Natural killer cell treated with Interleukin-12 subunit alpha and Interleukin-12 subunit beta and Interleukin-15 and Interleukin-18, amount 100 ng/mL, for 72 hours (primary cell): Measurements from ENCODE around the gene ZNF536. TPM values are rescaled to one million over a fixed set of nuclear protein-coding genes. Genes with fewer than 3 reads are reported as not detected.

Source experiments
- ATAC-seq, 2 donors: fragments of 150-1000 bp; cut with Tn5 transposase in 1 of 2; sonication (Bioruptor Pico), chemical (Tn5 transposase) in 1 of 2; 2 replicates each; pipeline ENCODE4 v1.10.0; 2021
- DNase-seq: peaks from one replicate; pipeline ENCODE4 v3.0.0; 2022; ENCODE audit warnings: low spot score
- H3K27ac Mint-ChIP-seq, 2 donors: 1 replicate in 1 of 2; 2 replicates in 1 of 2; pipeline ENCODE4 v1.8.0; 2022; ENCODE audit warnings: mixed read lengths in 2 of 2, mild to moderate bottlenecking in 1 of 2, moderate library complexity in 1 of 2
- H3K27me3 Mint-ChIP-seq, 2 donors: 1 replicate in 1 of 2; 2 replicates in 1 of 2; pipeline ENCODE4 v1.8.0; 2022; ENCODE audit warnings: mixed read lengths in 2 of 2
- H3K36me3 Mint-ChIP-seq: one replicate; pipeline ENCODE4 v1.8.0; 2022; ENCODE audit warnings: mixed read lengths
- H3K4me1 Mint-ChIP-seq, 2 donors: 1 replicate in 1 of 2; 2 replicates in 1 of 2; pipeline ENCODE4 v1.8.0; 2022; ENCODE audit warnings: low read depth in 2 of 2, mixed read lengths in 2 of 2, mild to moderate bottlenecking in 1 of 2
- H3K4me3 Mint-ChIP-seq: one replicate; pipeline ENCODE4 v1.8.0; 2022; ENCODE audit warnings: mixed read lengths
- H3K9me3 Mint-ChIP-seq: 2 replicates; pipeline ENCODE4 v1.8.0; 2022; ENCODE audit warnings: mixed read lengths
- total RNA-seq, 2 donors: library from RNA; stranded (reverse); gene quantifications; one replicate each; pipeline ENCODE4 v1.2.3, GENCODE V29; 2022

The ZNF536 gene
- total RNA-seq, 2 donors from 2014 or later, result not detected

GRCh38 chr19:30551271-30551670 lies 179.1 kb downstream of the ZNF536 start:
- ATAC-seq (no peak), DNase-seq (no peak)
- peaks cover 0 to 8% of the 10 kb centered on the region in 2 donors for H3K27me3 Mint-ChIP-seq
- no peak overlapping the region for H3K27ac Mint-ChIP-seq
- peaks cover 0 to 3% of the 10 kb centered on the region in 2 donors for H3K4me1 Mint-ChIP-seq
- H3K4me3 Mint-ChIP-seq, result no peak overlapping the region
- H3K9me3 Mint-ChIP-seq, result no peaks in the 10 kb centered on the region
- no peaks in the 10 kb centered on the region for H3K36me3 Mint-ChIP-seq

GRCh38 chr19:30552593-30552992 lies 180.4 kb downstream of the ZNF536 start:
- Mint-ChIP-seq H3K27me3 (peaks cover 7 to 9% of the 10 kb centered on the region in 2 donors), H3K4me1 (peaks cover 0 to 3% of the 10 kb centered on the region in 2 donors), H3K9me3 (no peaks in the 10 kb centered on the region)

GRCh38 chr19:30555075-30555790 lies 183.0 kb downstream of the ZNF536 start:
- no peaks in the 10 kb centered on the region for H3K36me3 Mint-ChIP-seq
- peaks cover 0 to 3% of the 10 kb centered on the region in 2 donors for H3K4me1 Mint-ChIP-seq
- H3K27me3 Mint-ChIP-seq, result peaks cover 13% of the 10 kb centered on the region in 2 donors
- DNase-seq (no peak), ATAC-seq (no peak)
- no peaks in the 10 kb centered on the region for H3K9me3 Mint-ChIP-seq
- no peak overlapping the region for H3K27ac Mint-ChIP-seq
- no peak overlapping the region for H3K4me3 Mint-ChIP-seq

More at GRCh38 chr19:30552593-30552992, 180.4 kb downstream of the ZNF536 start:
- Mint-ChIP-seq H3K27ac (no peak overlapping the region), H3K36me3 (no peaks in the 10 kb centered on the region), H3K4me3 (no peak overlapping the region)
- no peak for DNase-seq
- no peak for ATAC-seq

GRCh38 chr19:30555791-30556110 lies 183.6 kb downstream of the ZNF536 start:
- ATAC-seq, result no peak
- H3K4me1 Mint-ChIP-seq, result no peaks in the 10 kb centered on the region
- H3K36me3 Mint-ChIP-seq, result no peaks in the 10 kb centered on the region
- H3K27ac Mint-ChIP-seq, result no peak overlapping the region
- DNase-seq, result no peak
- H3K27me3 Mint-ChIP-seq, result peaks cover 15 to 18% of the 10 kb centered on the region in 2 donors
- no peaks in the 10 kb centered on the region for H3K9me3 Mint-ChIP-seq
- H3K4me3 Mint-ChIP-seq, result no peak overlapping the region

- Mint-ChIP-seq H3K36me3 (no peaks in the 10 kb centered on the region), H3K4me3 (no peak overlapping the region), H3K27ac (no peak overlapping the region), H3K4me1 (no peaks in the 10 kb centered on the region), H3K27me3 (peaks cover 15 to 24% of the 10 kb centered on the region in 2 donors), H3K9me3 (no peaks in the 10 kb centered on the region)
- ATAC-seq, result no peak
- no peak for DNase-seq
These were observed 184.1 kb downstream of the ZNF536 start for GRCh38 chr19:30556230-30556711.

- Mint-ChIP-seq H3K4me1 (no peaks in the 10 kb centered on the region), H3K27me3 (peaks cover 15 to 28% of the 10 kb centered on the region in 2 donors), H3K4me3 (no peak overlapping the region), H3K36me3 (no peaks in the 10 kb centered on the region), H3K27ac (no peak overlapping the region), H3K9me3 (no peaks in the 10 kb centered on the region)
- ATAC-seq, result no peak
- DNase-seq, result no peak
These were observed 185.0 kb downstream of the ZNF536 start for GRCh38 chr19:30557212-30557611.

- Mint-ChIP-seq H3K27me3 (peaks cover 15 to 28% of the 10 kb centered on the region in 2 donors), H3K27ac (no peak overlapping the region), H3K4me3 (no peak overlapping the region), H3K9me3 (no peaks in the 10 kb centered on the region), H3K36me3 (no peaks in the 10 kb centered on the region), H3K4me1 (no peaks in the 10 kb centered on the region)
- DNase-seq, result no peak
- no peak for ATAC-seq
These were observed 185.9 kb downstream of the ZNF536 start for GRCh38 chr19:30557927-30558557.

- DNase-seq (no peak), ATAC-seq (no peak)
- Mint-ChIP-seq H3K4me1 (no peaks in the 10 kb centered on the region), H3K27ac (no peak overlapping the region), H3K36me3 (no peaks in the 10 kb centered on the region), H3K4me3 (no peak overlapping the region), H3K9me3 (no peaks in the 10 kb centered on the region), H3K27me3 (peaks cover 16 to 30% of the 10 kb centered on the region in 2 donors)
These were observed 186.6 kb downstream of the ZNF536 start for GRCh38 chr19:30558793-30559192.

GRCh38 chr19:30559446-30559845 lies 187.3 kb downstream of the ZNF536 start:
- Mint-ChIP-seq H3K36me3 (no peaks in the 10 kb centered on the region), H3K27me3 (peaks cover 20 to 37% of the 10 kb centered on the region in 2 donors), H3K27ac (no peak overlapping the region), H3K9me3 (no peaks in the 10 kb centered on the region), H3K4me3 (no peak overlapping the region), H3K4me1 (no peaks in the 10 kb centered on the region)
- DNase-seq (no peak), ATAC-seq (no peak)

- no peaks in the 10 kb centered on the region for H3K4me1 Mint-ChIP-seq
- no peaks in the 10 kb centered on the region for H3K9me3 Mint-ChIP-seq
- peaks cover 18 to 28% of the 10 kb centered on the region in 2 donors for H3K27me3 Mint-ChIP-seq
- H3K36me3 Mint-ChIP-seq, result no peaks in the 10 kb centered on the region
- no peak for ATAC-seq
- no peak overlapping the region for H3K4me3 Mint-ChIP-seq
- no peak for DNase-seq
- no peak overlapping the region for H3K27ac Mint-ChIP-seq
These were observed 190.8 kb downstream of the ZNF536 start for GRCh38 chr19:30562981-30563380.

- no peaks in the 10 kb centered on the region for H3K9me3 Mint-ChIP-seq
- peaks cover 14 to 28% of the 10 kb centered on the region in 2 donors for H3K27me3 Mint-ChIP-seq
- ATAC-seq (no peak), DNase-seq (no peak)
- no peaks in the 10 kb centered on the region for H3K36me3 Mint-ChIP-seq
- H3K4me3 Mint-ChIP-seq, result no peak overlapping the region
- H3K4me1 Mint-ChIP-seq, result no peaks in the 10 kb centered on the region
- H3K27ac Mint-ChIP-seq, result no peak overlapping the region
These were observed 191.5 kb downstream of the ZNF536 start for GRCh38 chr19:30563691-30564090.

- H3K27me3 Mint-ChIP-seq, result peaks cover 14 to 28% of the 10 kb centered on the region in 2 donors
- no peak overlapping the region for H3K4me3 Mint-ChIP-seq
- no peaks in the 10 kb centered on the region for H3K9me3 Mint-ChIP-seq
- H3K36me3 Mint-ChIP-seq, result no peaks in the 10 kb centered on the region
- H3K4me1 Mint-ChIP-seq, result no peaks in the 10 kb centered on the region
- no peak overlapping the region for H3K27ac Mint-ChIP-seq
- ATAC-seq, result peak in 1 of 2 donors; percentile 32
- DNase-seq, result no peak
These were observed 192.4 kb downstream of the ZNF536 start for GRCh38 chr19:30564551-30565011.

GRCh38 chr19:30565636-30566035 lies 193.5 kb downstream of the ZNF536 start:
- Mint-ChIP-seq H3K36me3 (no peaks in the 10 kb centered on the region), H3K9me3 (no peaks in the 10 kb centered on the region), H3K27me3 (peaks cover 5 to 21% of the 10 kb centered on the region in 2 donors), H3K4me3 (no peak overlapping the region), H3K4me1 (no peaks in the 10 kb centered on the region), H3K27ac (no peak overlapping the region)
- no peak for ATAC-seq
- DNase-seq, result no peak

GRCh38 chr19:30566681-30567420 lies 194.7 kb downstream of the ZNF536 start:
- no peak overlapping the region for H3K27ac Mint-ChIP-seq
- no peaks in the 10 kb centered on the region for H3K36me3 Mint-ChIP-seq
- H3K27me3 Mint-ChIP-seq, result peaks cover 5 to 10% of the 10 kb centered on the region in 2 donors
- H3K4me3 Mint-ChIP-seq, result no peak overlapping the region
- no peak for DNase-seq
- no peaks in the 10 kb centered on the region for H3K9me3 Mint-ChIP-seq
- peak in 1 of 2 donors; percentile 30 for ATAC-seq
- no peaks in the 10 kb centered on the region for H3K4me1 Mint-ChIP-seq
